HUES48 (cell line): Measurements from ENCODE around the gene OR2G3.
A peak's percentile ranks its signal among the peaks of the same experiment; 100 is the strongest.

Experiments
- H3K27ac ChIP-seq: one replicate; pipeline ENCODE4 v1.7.0; 2013; ENCODE audit warnings: low read depth, low read length, inconsistent platforms
- H3K27me3 ChIP-seq: 2 replicates; pipeline ENCODE4 v1.6.1; 2013; ENCODE audit warnings: mild to moderate bottlenecking, low read length; ENCODE audit not compliant: control insufficient read depth, insufficient read depth
- H3K36me3 ChIP-seq: 2 replicates; pipeline ENCODE4 v1.6.1; 2013; ENCODE audit warnings: low read length; ENCODE audit not compliant: control insufficient read depth, insufficient read depth
- H3K4me1 ChIP-seq: 2 replicates; pipeline ENCODE4 v1.6.1; 2013; ENCODE audit warnings: mild to moderate bottlenecking, low read length; ENCODE audit not compliant: control insufficient read depth, insufficient read depth
- H3K4me3 ChIP-seq: 2 replicates; pipeline ENCODE4 v1.5.1; 2013; ENCODE audit warnings: mild to moderate bottlenecking, low read depth, low read length
- H3K9ac ChIP-seq: 2 replicates; pipeline ENCODE4 v1.6.1; 2013; ENCODE audit warnings: mild to moderate bottlenecking, low read depth, low read length, moderate library complexity
- H3K9me3 ChIP-seq: 2 replicates; pipeline ENCODE4 v1.6.1; 2013; ENCODE audit warnings: low read length; ENCODE audit not compliant: control insufficient read depth, insufficient read depth

OR2G3 gene

GRCh38 chr1:247627951-247628350 is 22.6 kb downstream of the OR2G3 start:
- H3K4me3 ChIP-seq: no peak overlapping the region
- no peaks in the 10 kb centered on the region for H3K4me1 ChIP-seq
- H3K9me3 ChIP-seq: no peaks in the 10 kb centered on the region
- H3K27me3 ChIP-seq: no peaks in the 10 kb centered on the region
- H3K27ac ChIP-seq: no peak overlapping the region
- no peaks in the 10 kb centered on the region for H3K36me3 ChIP-seq
- no peak overlapping the region for H3K9ac ChIP-seq

GRCh38 chr1:247638011-247638410 is 32.6 kb downstream of the OR2G3 start:
- peaks cover 21% of the 10 kb centered on the region for H3K27me3 ChIP-seq
- H3K4me1 ChIP-seq: peaks cover 10% of the 10 kb centered on the region
- no peaks in the 10 kb centered on the region for H3K36me3 ChIP-seq
- H3K4me3 ChIP-seq: no peak overlapping the region
- no peak overlapping the region for H3K9ac ChIP-seq
- H3K9me3 ChIP-seq: 0 out of 2 replicates have a peak, but pooled peaks cover 3% of the 10 kb centered on the region
- no peak overlapping the region for H3K27ac ChIP-seq

GRCh38 chr1:247638781-247639180 is 33.4 kb downstream of the OR2G3 start:
- Histone ChIP-seq H3K27me3 (peaks cover 21% of the 10 kb centered on the region), H3K9ac (no peak overlapping the region), H3K4me1 (peaks cover 10% of the 10 kb centered on the region), H3K36me3 (no peaks in the 10 kb centered on the region), H3K27ac (no peak overlapping the region), H3K9me3 (0 out of 2 replicates have a peak, but pooled peaks cover 3% of the 10 kb centered on the region), H3K4me3 (peak overlapping the region; percentile 59)

GRCh38 chr1:247639381-247639981 is 34.1 kb downstream of the OR2G3 start:
- H3K4me1 ChIP-seq: peaks cover 10% of the 10 kb centered on the region
- H3K36me3 ChIP-seq: no peaks in the 10 kb centered on the region
- peaks cover 21% of the 10 kb centered on the region for H3K27me3 ChIP-seq
- no peak overlapping the region for H3K27ac ChIP-seq
- H3K9ac ChIP-seq: no peak overlapping the region
- H3K9me3 ChIP-seq: 0 out of 2 replicates have a peak, but pooled peaks cover 3% of the 10 kb centered on the region
- H3K4me3 ChIP-seq: peak overlapping the region; percentile 59

GRCh38 chr1:247642742-247643141 is 37.4 kb downstream of the OR2G3 start:
- Histone ChIP-seq H3K9me3 (no peaks in the 10 kb centered on the region), H3K4me3 (no peak overlapping the region), H3K36me3 (no peaks in the 10 kb centered on the region), H3K9ac (no peak overlapping the region), H3K27me3 (peaks cover 31% of the 10 kb centered on the region), H3K4me1 (peaks cover 25% of the 10 kb centered on the region), H3K27ac (no peak overlapping the region)

- no peaks in the 10 kb centered on the region for H3K36me3 ChIP-seq
- peaks cover 20% of the 10 kb centered on the region for H3K27me3 ChIP-seq
- H3K4me3 ChIP-seq: no peak overlapping the region
These were observed 41.5 kb downstream of the OR2G3 start for GRCh38 chr1:247646867-247647266.

GRCh38 chr1:247647864-247648263 is 42.5 kb downstream of the OR2G3 start:
- Histone ChIP-seq H3K4me3 (peak overlapping the region; percentile 24), H3K27me3 (peaks cover 20% of the 10 kb centered on the region), H3K9ac (no peak overlapping the region), H3K4me1 (peaks cover 25% of the 10 kb centered on the region), H3K9me3 (no peaks in the 10 kb centered on the region), H3K36me3 (no peaks in the 10 kb centered on the region), H3K27ac (peak overlapping the region; percentile 89)

More at GRCh38 chr1:247646867-247647266, 41.5 kb downstream of the OR2G3 start:
- Histone ChIP-seq H3K9ac (no peak overlapping the region), H3K27ac (peak overlapping the region; percentile 76), H3K4me1 (peaks cover 25% of the 10 kb centered on the region), H3K9me3 (no peaks in the 10 kb centered on the region)

GRCh38 chr1:247653040-247653439 is 47.7 kb downstream of the OR2G3 start:
- Histone ChIP-seq H3K4me3 (no peak overlapping the region), H3K27ac (no peak overlapping the region), H3K9ac (no peak overlapping the region), H3K27me3 (peaks cover 10% of the 10 kb centered on the region), H3K4me1 (peaks cover 10% of the 10 kb centered on the region), H3K36me3 (no peaks in the 10 kb centered on the region), H3K9me3 (no peaks in the 10 kb centered on the region)
